Body of pancreas (tissue), 4 donors: ENCODE data around the gene OR6B2. TPM values are rescaled to one million over a fixed set of nuclear protein-coding genes. Genes with fewer than 3 reads are reported as not detected.

ENCODE experiments used
- ATAC-seq: fragments of 150-250 bp; one replicate; pipeline ENCODE4 v1.9.1; 2016
- DNase-seq, 4 donors: peaks; one replicate each; pipeline ENCODE4 v3.0.0-alpha.2; 2019
- H3K27ac ChIP-seq, 4 donors: fragments of 200-600 bp; sonication (generic); 1 replicate in 3 of 4; 2 replicates in 1 of 4; pipeline versions ENCODE4 v1.5.1 to v1.6.1; 2016 to 2019; ENCODE audit warnings: mild to moderate bottlenecking in 1 of 4, mixed read lengths in 1 of 4, moderate library complexity in 1 of 4
- H3K27me3 ChIP-seq, 2 donors: fragments of 200-600 bp; sonication (generic); one replicate each; pipeline ENCODE4 v1.6.0; 2016; ENCODE audit warnings: mild to moderate bottlenecking in 1 of 2
- H3K36me3 ChIP-seq, 2 donors: fragments of 200-600 bp; sonication (generic); replicated peaks in 1 of 2; 2 replicates each; pipeline ENCODE4 v1.5.1; 2016; ENCODE audit warnings: low read depth in 2 of 2; ENCODE audit not compliant: insufficient read depth in 1 of 2
- H3K4me1 ChIP-seq: fragments of 200-600 bp; sonication (generic); one replicate; pipeline ENCODE4 v1.6.0; 2016
- H3K4me3 ChIP-seq, 2 donors: fragments of 200-600 bp; sonication (generic); 1 replicate in 1 of 2; 2 replicates in 1 of 2; pipeline ENCODE4 v1.5.1; 2016 to 2019
- H3K9me3 ChIP-seq, 3 donors: fragments of 200-600 bp; sonication (generic); 1 replicate in 2 of 3; 2 replicates in 1 of 3; pipeline ENCODE4 v1.5.1; 2016
- POLR2A ChIP-seq, 3 donors: fragments of 450-650 bp; IDR thresholded peaks; one replicate each; pipeline ENCODE4 v1.6.1; 2016; ENCODE audit warnings: antibody characterized with exemption in 3 of 3, mild to moderate bottlenecking in 2 of 3
- WGBS, 2 donors: methylation state at CpG; one replicate each; pipeline ENCODE4 v1.1.5; 2017; 5-methylcytosine and 5-hydroxymethylcytosine counted together
- intact Hi-C: fragments of 100-400 bp; cut with DNase I; formaldehyde crosslinking; loops from one replicate; pipeline ENCODE4 v1.15.1; 2023
- total RNA-seq, 2 donors: library from RNA; depleted of rRNA; stranded (reverse); fragments of >200 nt; gene quantifications; one replicate each; pipeline ENCODE4 v1.1.0, GENCODE V29; 2016
- TF ChIP-seq, protein P1 (sequence below), 7 experiments: fragments of 450-650 bp in 4 of 7; fragments of 200-600 bp in 3 of 7; sonication (generic) in 3 of 7; IDR thresholded peaks; one replicate each; pipeline ENCODE4 v1.5.1; 2016 to 2019; ENCODE audit warnings: antibody characterized with exemption in 7 of 7

The OR6B2 gene
- total RNA-seq, 2 donors from 2014 or later, result not detected

GRCh38 chr2:240043279-240043989 lies 13.2 kb upstream of the OR6B2 start:
- H3K4me3 ChIP-seq, result no peak overlapping the region
- H3K27me3 ChIP-seq, result no peaks in the 10 kb centered on the region
- H3K4me1 ChIP-seq, result no peaks in the 10 kb centered on the region
- WGBS, 2 donors, result 69 to 71% methylated on average over 14 to 21 of the region's 21 CpGs
- H3K36me3 ChIP-seq, result no peaks in the 10 kb centered on the region
- ATAC-seq, result no peak
- no peaks in the 10 kb centered on the region for H3K9me3 ChIP-seq
- no peak for DNase-seq
- intact Hi-C loops, result no loop called here
- no peak for TF ChIP-seq POLR2A (IDR thresholded peaks at IDR 0.05)
- TF ChIP-seq, protein P1, sequence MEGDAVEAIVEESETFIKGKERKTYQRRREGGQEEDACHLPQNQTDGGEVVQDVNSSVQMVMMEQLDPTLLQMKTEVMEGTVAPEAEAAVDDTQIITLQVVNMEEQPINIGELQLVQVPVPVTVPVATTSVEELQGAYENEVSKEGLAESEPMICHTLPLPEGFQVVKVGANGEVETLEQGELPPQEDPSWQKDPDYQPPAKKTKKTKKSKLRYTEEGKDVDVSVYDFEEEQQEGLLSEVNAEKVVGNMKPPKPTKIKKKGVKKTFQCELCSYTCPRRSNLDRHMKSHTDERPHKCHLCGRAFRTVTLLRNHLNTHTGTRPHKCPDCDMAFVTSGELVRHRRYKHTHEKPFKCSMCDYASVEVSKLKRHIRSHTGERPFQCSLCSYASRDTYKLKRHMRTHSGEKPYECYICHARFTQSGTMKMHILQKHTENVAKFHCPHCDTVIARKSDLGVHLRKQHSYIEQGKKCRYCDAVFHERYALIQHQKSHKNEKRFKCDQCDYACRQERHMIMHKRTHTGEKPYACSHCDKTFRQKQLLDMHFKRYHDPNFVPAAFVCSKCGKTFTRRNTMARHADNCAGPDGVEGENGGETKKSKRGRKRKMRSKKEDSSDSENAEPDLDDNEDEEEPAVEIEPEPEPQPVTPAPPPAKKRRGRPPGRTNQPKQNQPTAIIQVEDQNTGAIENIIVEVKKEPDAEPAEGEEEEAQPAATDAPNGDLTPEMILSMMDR (IDR thresholded peaks at IDR 0.05), result no peak
- H3K27ac ChIP-seq, result no peak overlapping the region

- Histone ChIP-seq H3K9me3 (no peaks in the 10 kb centered on the region), H3K4me3 (no peak overlapping the region), H3K27me3 (no peaks in the 10 kb centered on the region), H3K27ac (no peak overlapping the region), H3K4me1 (no peaks in the 10 kb centered on the region), H3K36me3 (no peaks in the 10 kb centered on the region)
- intact Hi-C loops, result no loop called here
- no peak for DNase-seq
- TF ChIP-seq, protein P1 (IDR thresholded peaks at IDR 0.05), result no peak
- TF ChIP-seq POLR2A (IDR thresholded peaks at IDR 0.05), result no peak
- WGBS, 2 donors, result 69% methylated on average over 11 of the region's 11 CpGs
- no peak for ATAC-seq
Measured at GRCh38 chr2:240042740-240043139, 12.5 kb upstream of the OR6B2 start.

DNA sequence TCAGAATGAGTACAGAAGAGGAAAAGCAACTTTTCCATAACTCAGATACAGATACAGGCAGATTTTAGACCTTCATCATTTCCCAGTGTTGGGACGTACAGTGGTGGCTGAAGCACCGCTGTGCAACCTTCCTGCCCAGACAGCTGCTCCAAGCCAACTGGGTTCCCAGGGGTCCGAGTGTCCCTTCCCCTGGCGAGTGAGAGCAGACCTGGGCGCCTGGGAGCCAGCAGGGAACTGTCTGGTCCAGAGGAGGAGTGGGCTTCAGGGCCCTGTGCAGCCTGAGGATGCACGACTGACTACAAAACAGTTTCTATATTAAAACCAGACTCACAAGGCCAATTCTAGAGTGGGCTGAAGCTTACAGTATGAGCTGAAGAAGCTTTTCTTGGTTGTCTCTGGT lies 11.1 kb upstream of the OR6B2 start:
- DNase-seq (no peak), ATAC-seq (no peak)
- H3K9me3 ChIP-seq, result no peaks in the 10 kb centered on the region
- no peak for TF ChIP-seq POLR2A (IDR thresholded peaks at IDR 0.05)
- TF ChIP-seq, protein P1 (IDR thresholded peaks at IDR 0.05), result no peak
- no peaks in the 10 kb centered on the region for H3K27me3 ChIP-seq
- 55 to 57% methylated on average over 6 of the region's 6 CpGs for WGBS, 2 donors
- no peak overlapping the region for H3K4me3 ChIP-seq
- H3K4me1 ChIP-seq, result no peaks in the 10 kb centered on the region
- no peaks in the 10 kb centered on the region for H3K36me3 ChIP-seq
- H3K27ac ChIP-seq, result no peak overlapping the region
- intact Hi-C loops, result no loop called here

- no peak for DNase-seq
- H3K9me3 ChIP-seq, result no peaks in the 10 kb centered on the region
- H3K27ac ChIP-seq, result no peak overlapping the region
- H3K4me3 ChIP-seq, result no peak overlapping the region
- TF ChIP-seq, protein P1 (IDR thresholded peaks at IDR 0.05), result no peak
- TF ChIP-seq POLR2A (IDR thresholded peaks at IDR 0.05), result no peak
- intact Hi-C loops, result no loop called here
- no peaks in the 10 kb centered on the region for H3K36me3 ChIP-seq
- H3K27me3 ChIP-seq, result no peaks in the 10 kb centered on the region
- ATAC-seq, result no peak
- H3K4me1 ChIP-seq, result no peaks in the 10 kb centered on the region
Measured at GRCh38 chr2:240037358-240037757, 7.1 kb upstream of the OR6B2 start.

- Histone ChIP-seq H3K9me3 (no peaks in the 10 kb centered on the region), H3K4me3 (no peak overlapping the region), H3K27ac (no peak overlapping the region), H3K36me3 (no peaks in the 10 kb centered on the region), H3K27me3 (no peaks in the 10 kb centered on the region), H3K4me1 (no peaks in the 10 kb centered on the region)
- intact Hi-C loops, result no loop called here
- DNase-seq (no peak), ATAC-seq (no peak)
- 19 to 34% methylated on average over 5 of the region's 5 CpGs for WGBS, 2 donors
- TF ChIP-seq, protein P1 (IDR thresholded peaks at IDR 0.05), result no peak
- TF ChIP-seq POLR2A (IDR thresholded peaks at IDR 0.05), result no peak
Measured at GRCh38 chr2:240033330-240033678, 3.1 kb upstream of the OR6B2 start.
